ENCODE data around the gene ZDHHC14.
"Not testable (repeated sequence)": the region's sequence is repeated elsewhere in the genome, so short reads cannot be mapped to it uniquely, and the experiment has no call there.

The ZDHHC14 gene

DNA sequence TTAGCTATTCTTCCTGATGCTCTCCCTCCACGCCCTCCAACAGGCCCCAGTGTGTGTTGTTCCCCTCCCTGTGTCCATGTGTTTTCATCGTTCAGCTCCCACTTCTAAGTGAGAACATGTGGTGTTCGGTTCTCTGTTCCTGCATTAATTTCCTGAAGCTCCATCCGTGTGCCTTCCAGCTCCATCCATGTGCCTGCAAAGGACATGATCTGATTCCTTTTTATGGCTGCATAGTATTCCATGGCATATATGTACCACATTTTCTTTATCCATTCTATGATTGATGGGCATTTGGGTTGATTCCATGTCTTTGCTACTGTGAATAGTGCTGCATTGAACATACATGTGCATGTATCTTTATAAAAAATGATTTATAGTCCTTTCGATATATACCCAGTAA lies 27.4 kb downstream of the ZDHHC14 start:
- DNase-seq = not testable (repeated sequence)

DNA sequence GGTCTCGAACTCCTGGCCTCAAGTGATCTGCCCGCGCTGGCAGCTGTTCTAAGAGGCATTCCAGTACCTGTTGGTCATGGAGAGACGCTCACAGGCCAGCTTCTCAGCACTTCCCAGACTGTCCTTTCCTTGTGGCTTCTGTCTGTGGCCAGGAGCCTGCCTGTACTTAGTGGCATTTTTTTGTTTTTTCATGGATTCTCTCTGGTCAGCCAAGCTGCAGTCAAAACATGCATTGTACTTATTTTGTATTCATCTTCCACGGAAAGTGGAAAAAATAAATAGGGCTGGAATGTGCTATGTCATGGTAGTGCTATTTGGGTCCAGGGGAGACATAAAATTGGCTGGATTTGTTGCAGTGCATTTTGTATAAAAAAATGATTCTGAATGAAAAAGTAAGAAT lies 29.1 kb downstream of the ZDHHC14 start:
- DNase-seq = no peak

DNA sequence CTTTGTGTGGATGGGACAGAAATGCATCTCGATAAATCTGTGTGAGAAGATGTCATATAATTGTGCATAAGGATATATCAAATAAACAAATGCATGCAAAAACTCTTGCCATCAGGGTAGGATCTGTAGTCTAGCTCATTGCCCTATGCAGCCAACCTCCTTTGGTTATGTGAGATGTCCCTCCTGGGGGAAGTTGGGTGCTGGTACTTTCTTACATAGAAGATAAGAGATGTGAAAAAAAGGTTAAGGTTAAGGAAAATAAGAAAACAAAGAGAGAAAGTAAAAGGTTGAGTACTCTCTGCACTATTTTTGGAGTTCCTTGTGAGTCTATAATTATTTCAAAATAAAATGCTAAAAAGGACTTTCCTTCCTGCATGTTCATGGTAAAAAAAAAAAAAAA lies 30.4 kb downstream of the ZDHHC14 start:
- DNase-seq = no peak

DNA sequence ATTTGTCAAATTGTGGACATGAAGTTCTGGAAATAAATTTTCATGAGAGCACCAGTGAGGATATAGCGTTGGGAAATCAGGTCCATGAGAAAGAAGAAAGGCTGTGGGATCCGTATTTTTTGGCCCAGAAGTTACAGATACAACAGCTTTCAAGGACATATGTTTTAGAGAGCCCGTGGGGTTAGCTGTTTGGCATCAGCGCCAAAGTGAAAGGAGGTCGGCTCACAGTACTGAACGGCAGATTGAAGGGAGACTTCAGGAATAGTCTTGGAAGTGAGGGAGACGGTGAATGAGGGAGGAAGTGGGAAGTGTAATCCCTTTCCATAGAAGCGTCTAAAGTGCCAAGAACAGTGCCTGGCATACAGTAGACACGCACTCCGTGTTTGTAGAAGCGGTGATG lies 31.8 kb downstream of the ZDHHC14 start:
- no peak for DNase-seq

DNA sequence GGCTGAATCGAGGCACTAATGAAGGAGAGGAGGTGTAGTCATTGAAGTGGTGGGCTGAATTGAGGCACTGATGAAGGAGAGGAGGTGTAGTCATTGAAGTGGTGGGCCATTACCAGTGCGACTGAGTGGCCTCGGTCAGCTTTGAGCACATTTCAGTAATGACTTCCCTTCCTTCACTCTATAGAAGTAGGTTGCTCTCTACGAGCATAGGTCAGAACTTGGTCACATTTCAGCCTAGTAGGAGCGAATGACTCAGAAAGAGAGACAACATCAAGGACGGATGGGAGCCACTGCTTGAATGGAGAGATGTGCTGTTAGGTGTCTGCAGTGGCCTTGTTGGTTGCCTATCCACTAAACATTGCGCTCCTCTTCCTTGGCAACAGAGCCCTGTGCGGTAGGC lies 39.5 kb downstream of the ZDHHC14 start:
- DNase-seq = no peak

DNA sequence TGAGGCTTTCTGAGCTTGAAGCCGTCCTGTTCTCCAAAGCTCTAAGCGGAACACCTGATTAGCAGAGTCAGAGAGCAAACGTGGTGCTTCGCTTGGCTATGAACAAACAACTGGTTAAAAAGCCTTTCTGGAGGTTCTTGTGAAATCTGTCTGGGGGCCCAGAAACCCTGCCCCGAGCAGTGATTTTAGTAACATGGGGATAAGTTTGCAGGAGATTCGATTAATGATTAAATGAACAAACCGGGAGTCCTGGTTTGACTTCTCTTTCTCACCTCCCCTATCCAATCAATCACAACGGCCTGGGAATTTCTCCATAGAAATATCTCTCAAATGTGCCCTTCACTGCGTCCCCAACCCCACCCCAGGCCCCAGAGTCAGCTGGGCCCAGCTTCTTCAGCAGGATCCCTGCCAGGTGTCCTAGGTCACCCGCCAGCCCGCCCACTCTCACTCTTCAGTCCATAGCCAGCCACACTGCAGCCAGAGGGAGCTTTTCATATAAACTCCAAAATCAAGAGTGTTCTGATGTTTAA lies 43.6 kb downstream of the ZDHHC14 start:
- no peak for DNase-seq

DNA sequence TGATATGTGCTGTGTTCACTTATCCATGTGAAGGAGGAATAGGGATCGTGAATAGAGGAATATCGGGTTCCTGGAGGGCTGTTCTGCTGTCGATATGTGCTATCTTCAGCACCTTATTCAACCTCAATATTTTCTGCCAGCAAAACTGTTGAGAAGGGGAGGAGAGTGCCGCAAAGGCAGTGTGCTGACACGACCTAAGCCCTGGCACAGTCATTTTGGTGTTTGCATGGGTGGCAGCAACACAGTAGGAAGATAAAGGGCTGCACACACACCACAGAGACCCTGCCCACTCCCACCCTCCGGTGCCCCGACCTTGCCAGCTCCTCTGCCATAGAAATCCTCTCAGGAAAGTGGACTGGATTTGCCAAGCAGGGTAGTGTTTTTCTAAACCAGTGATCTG lies 47.0 kb downstream of the ZDHHC14 start:
- no peak for DNase-seq

DNA sequence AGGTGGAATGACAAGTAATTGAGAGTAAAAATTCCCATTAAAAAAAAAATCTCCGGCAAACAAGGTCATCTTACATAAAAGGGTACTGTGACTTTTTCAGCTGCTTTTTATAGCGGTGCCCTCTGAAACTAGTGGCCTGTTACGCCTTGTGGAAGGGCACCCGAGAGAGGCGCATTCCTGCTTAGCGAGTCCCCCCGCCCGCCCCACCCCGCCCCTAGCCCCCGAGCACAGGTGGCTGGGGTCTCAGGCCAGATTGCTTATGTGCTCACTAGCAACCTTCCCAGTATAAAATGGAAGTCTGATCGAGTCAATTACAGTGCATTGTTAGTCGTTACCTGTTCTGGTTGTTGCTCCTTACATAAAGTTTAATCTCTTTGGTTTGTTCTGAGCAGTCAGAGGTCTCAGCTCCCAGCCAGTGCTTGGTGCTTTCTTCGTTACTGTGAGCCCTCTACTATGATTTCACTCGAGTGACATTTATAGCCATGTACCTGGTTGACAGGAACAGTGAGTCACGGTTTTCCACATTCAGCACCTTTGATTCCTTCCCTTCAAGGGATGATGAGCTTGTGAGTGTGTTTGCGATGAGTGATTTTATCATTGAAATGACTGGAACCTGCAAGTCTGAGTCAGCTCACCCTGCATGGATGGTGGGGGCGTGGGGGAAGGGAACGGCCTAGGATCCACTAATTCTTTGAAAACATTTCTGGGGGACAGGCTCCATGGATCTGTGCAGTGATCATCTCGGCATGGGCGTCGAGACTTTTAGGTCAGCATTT lies 47.6 kb downstream of the ZDHHC14 start:
- no peak for DNase-seq

DNA sequence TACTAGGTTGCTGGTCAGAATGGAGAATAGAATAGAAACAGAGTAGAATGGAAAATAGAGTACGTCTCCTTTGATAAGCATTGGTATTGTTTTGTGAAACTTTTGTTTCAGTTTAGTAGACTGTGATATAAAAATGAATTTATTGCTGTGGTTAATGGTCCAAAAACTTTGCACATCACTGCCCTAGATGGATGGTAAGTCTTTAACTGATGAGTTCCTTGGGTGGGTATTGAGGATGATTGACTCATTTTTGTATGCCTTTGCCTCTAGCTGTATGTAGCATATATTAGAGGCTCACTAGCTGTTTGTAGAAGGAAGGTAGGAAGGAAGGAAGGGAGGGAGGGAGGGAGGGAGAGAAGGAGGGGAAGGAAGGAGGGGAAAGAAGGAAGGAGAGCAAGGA lies 48.3 kb downstream of the ZDHHC14 start:
- no peak for DNase-seq

DNA sequence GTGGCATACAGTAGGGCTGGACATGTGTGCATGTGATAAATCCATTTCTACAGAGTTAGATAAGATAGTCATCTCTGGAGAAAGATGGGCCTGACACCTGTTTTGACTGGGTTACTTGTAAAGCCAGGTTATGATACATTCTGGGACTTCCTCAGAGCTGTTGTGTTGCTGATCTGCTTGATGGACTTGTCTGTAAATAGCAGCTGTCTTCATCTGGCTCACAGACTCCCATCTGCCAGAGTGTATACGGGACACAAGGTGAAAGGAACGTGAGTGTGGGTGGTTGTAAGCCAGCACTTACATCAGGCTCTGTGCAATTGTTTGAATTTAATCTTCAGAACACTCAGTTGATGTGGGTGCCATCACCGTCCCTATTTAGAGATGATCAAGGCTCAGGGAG lies 49.8 kb downstream of the ZDHHC14 start:
- no peak for DNase-seq

DNA sequence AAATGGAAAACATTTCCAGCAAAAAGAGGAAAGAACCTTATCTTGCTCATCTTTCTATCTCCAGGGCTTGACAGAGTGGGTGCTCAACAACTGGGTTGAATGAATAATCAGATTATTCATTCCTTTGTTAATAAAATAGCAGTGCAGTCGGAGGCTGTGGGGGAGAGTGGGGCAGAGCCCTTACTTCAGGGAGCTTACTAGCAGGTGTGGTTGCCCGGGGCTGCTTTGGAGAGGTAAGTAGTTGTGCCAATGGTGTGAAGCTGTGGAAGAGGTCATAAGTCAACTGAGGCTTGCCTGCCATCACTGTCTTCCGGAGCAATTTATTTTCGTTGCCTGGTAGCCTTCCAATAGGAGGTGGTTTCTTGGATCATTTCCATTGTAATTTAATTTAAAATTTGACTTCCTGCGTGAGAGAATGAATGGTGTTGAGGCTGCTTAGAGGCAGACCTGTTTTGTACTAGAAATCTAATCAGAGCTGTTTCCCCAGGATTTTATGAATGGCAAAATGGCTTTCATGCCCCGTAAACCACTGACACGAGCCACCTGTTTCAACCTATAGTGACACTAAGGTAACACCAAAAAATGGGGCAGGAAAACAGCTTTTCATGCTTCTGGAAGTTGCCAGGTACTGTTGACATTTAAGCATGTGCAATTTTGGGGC lies 51.4 kb downstream of the ZDHHC14 start:
- DNase-seq = no peak

DNA sequence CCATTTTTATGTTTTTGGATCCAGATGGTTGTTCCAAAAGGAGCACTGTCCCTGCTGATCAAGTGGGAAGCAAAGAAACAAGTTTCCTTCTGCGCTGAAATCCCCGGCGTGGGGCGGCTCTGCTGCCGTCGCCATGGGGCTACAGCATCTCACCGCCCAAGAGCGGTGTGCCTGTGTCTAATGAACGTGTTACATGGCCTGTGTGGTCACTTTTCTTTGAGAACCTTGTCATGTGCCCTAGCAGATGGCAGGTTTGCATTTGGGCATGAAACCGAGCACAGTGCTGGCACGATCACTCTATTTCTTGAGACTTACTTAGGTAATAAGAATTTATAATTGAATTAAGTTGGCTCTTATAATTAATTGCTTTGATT lies 51.9 kb downstream of the ZDHHC14 start:
- no peak for DNase-seq

DNA sequence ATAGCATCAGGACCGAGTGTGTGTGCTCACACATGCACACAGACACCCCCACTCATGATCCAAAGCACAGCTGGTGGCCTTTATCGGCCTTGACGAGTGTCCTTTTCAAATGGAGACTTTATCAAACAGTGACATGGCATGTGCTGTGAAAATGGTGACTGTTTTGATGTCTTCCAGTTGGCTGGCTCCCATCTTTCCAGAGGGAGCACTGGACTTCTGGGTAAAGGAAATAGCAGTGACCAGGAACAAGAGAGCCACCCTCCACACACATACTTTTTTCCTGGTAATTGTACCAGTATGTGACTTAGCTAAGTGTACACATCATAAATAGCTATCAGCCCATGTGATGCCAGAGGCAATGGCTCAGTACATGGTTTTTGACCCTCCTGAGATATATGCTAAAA lies 52.7 kb downstream of the ZDHHC14 start:
- DNase-seq = no peak

DNA sequence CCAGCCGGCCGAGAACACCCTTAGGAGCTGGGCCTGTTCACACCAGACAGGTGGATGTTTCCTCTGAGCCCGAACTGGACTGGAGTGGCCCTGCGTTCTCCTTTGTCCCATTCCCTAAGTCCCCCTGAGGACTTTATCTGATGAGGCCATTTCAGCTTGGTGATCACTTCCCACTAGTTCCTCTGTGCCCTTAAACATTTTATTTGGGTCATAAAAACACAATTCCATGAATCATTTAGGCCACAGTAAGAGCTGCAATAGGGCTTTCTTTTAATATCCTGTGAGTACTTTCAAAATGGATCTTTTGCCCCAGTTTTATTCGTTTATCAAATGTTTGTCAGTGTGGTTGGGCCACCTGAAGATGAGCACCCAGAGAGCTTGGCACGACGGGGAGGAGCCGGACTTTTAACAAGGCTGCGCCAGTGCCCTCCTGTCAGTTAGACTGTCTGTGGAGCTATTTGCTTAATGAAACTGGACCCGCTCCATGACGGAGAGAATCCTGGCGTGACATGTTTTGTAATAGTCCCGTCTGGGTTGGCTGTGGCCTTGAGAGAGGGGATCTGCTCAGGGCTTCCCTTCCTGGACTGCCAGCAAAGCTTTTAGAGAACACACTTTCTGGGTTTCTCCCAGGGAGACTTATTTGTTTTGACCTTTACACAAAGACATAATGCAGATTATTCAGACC lies 53.5 kb downstream of the ZDHHC14 start:
- DNase-seq = no peak

DNA sequence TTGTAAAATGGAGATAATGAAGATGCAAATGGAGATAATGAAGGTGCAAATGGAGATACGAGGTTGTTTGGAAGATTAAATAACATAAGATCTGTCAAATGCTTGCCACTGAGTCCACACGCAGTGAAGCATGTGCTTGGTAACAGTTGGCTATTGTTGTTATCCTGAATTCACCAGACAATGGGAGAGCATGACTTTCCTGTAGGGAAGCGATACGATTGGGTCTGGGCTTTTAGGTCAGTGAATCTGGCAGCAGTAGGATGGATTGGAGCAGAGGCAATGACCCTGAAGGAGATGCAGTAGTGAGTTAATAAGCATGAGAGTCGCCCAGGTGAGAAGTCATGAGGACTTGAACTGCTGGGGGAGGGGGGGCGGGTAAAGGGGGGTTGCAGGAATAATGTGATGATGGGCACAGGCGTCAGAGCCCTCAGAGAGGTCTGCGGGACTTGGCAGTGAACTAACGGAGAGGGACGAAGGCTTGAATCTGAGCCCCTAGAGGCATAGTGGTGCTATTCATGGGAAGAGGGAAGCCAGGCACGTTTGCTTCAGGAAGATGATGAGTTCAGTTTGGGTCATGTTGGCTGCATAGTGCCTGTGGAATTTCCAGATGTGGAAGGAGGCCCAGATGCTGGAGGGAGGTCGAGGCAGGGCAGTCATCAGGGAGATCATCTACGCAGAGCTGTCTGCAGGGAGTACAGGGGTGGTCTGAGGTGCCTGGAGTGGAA lies 55.4 kb downstream of the ZDHHC14 start:
- no peak for DNase-seq

DNA sequence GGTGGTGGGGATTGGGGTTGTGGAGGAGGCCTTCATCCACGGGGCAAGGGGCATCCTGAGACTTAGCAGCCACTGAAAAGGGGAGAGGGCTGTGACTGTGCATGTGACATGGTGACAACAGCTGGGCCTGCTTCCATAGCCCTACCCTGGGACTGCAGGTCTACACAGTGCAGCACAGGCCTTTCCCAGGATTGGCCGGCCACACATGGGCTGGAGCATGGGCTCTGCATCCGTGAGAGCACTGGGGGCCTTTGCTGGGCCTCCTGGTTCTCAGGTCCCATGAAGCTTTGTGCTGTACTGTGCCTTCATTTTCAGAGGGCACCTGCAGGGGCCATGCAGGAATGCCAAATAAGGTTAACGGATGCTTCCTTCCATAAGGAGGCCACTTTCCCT lies 56.0 kb downstream of the ZDHHC14 start:
- DNase-seq = no peak

DNA sequence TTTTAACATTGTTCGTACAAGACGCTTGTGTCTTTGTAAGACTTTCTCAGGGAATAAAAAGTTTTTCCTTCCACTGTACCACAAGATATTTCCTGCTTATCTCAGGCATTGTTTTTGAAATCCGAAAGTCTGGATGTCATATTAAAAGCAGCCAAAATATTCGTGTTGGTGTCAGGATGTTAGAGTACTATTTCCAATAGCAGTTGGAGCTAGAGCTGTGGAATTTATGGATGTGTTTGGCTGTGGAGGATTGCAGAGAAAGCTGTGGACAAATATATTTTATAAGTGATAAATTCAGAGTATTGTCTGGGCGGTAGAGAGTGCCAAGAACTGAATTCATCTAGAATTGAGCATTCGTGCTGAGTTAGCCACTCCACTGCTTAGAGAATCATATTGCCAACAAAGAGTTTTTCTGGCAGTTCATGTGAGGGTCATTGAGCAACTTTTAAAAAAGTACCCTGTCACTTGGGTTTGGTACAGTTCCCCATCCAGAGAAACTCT lies 57.7 kb downstream of the ZDHHC14 start:
- DNase-seq = no peak

DNA sequence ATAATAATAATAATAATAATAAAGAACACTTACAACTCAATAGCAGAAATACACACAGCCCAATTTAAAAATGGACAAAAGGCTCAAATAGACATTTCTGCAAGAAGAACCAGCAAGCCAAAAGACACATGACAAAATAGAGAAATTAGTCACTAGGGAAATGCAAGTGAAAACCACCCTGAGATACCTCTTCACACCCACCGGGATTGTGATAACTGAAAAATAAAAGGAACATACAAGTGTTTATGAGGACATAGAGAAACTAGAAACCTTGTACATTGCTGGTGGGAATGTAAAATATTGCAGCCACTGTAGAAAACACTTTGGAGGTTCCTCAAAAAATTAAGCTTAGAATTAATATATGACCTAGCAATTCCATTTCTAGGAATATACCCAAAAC lies 59.2 kb downstream of the ZDHHC14 start:
- DNase-seq = no peak

DNA sequence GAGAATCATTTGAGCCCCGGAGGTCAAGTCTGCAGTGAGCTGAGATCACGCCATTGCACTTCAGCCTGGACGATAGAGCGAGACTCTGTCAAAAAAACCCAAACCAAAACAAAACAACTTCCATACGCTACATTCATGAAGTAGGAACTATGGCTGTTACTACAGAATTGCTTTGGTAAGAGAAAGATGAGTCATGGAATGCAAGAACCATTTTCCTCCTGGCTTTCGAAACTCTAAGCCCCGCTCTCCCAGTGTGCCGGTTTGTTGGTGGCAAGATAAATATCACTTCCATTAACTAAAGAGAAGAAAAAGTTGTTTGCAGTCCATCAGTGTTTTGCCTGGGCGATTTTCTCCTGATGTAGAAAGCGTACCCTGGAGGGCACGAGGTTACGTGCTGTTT lies 61.3 kb downstream of the ZDHHC14 start:
- no peak for DNase-seq

DNA sequence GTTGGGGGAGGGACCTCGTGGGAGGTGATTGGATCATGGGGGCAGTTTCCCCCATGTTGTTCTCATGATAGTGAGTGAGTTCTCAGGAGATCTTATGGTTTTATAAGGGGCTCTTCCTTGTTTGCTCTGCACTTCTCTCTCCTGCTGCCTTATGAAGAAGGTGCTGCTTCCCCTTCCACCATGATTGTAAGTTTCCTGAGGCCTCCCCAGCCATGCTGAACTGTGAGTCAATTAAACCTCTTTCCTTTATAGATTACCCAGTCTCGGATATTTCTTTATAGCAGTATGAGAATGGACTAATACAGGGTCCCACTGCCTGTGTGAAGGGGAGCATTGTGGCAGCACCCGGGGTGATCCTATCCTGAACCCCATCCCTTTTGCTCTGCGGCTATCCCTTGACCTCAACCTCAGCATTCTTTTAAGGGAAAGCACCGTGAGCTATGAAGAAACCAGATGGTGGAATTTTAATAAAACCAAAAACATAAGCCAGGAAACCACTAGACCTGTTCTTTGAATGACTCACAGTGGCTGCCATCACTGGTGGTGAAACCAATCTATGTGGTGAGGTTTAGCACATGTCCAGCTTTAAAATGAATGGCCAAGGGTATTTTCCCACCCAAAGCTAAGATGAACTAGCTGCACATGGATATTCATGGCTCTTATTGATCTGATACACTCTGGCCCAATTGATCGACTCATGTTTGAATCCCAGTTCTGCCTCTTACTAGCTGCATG lies 62.2 kb downstream of the ZDHHC14 start:
- DNase-seq = no peak

DNA sequence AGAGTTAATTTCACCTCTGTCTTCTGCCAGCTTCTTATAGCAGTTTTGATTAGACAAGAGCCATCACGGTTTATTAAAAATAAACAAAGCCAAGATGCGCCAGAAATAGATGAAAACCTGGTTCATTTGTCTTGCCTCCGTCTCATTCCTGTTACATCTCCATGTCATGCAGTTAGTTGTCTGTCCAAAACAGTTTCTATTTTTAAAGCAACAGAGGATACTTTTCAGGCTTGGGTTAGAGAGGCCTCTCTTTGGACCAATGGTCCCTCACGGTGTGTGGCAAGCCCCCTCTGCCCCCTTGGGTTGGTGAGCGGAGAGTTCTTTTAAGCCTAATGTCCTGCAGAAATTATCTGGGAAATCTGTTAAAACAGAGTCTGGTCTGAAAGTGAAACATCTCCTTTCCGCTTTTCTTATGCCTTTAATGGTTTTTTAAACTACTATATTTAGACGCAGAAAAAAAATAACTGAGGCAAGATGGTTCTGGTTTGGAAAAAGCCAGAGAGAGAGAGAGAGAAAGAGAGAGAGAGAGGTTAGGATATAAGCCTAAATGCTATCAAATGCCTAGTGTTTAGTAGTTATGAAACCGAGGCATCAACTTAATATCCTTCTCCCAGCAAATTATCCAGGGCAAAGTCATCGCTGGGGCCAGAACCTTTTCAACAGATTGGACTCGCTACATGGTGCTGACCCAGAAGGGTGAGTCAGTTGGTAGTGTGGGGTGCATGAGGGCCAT lies 64.5 kb downstream of the ZDHHC14 start:
- DNase-seq = no peak

DNA sequence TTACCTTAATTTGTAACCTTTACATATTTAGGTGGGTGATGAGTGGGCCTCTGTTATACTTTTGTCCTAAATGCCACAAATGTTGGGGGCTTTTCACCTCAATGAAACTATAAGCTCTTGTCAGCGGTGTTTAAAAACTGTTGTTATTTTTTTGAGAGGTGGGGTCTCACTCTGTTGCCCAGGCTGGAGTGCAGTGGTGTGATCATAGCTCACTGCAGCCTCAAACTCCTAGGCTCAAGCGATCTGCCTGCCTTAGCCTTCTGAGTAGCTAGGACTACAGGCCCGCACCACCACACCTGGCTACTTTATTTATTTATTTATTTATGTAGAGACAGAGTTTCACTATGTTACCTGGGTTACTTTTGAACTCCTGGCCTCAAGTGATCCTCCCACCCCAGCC lies 66.7 kb downstream of the ZDHHC14 start:
- DNase-seq = no peak

Measured in NCI-H446 treated with DMSO at 0.1 percent for 48 hours (cell line).